AG04450 (cell line): Measurements from ENCODE around the gene PROS1. TPM values are rescaled to one million over a fixed set of nuclear protein-coding genes. Genes with fewer than 3 reads are reported as not detected.
"Not testable (repeated sequence)": the region's sequence is repeated elsewhere in the genome, so short reads cannot be mapped to it uniquely, and the experiment has no call there.

Source experiments
- CTCF ChIA-PET: fragments of 300-600, 350-600 bp; formaldehyde crosslinking; extraction: SDS; loops from one replicate; lab custom pipeline; 2022; ENCODE audit warnings: antibody characterized with exemption, inconsistent platforms; lab: Charles Lee
- POLR2A ChIA-PET: fragments of 350-600 bp; formaldehyde crosslinking; extraction: SDS; loops from one replicate; lab custom pipeline; 2021; ENCODE audit warnings: antibody characterized with exemption, inconsistent platforms; lab: Yijun Ruan, JAX
- DNase-seq: peaks from one replicate; pipeline ENCODE4 v3.0.0-alpha.2; 2011; ENCODE audit warnings: low read depth, low spot score
- H3K27ac ChIP-seq: one replicate; pipeline ENCODE4 v1.5.1; 2012; ENCODE audit warnings: low read depth, low read length, control low read depth
- H3K27me3 ChIP-seq: one replicate; pipeline ENCODE4 v1.6.0; 2012; ENCODE audit warnings: low read length; ENCODE audit not compliant: control insufficient read depth, insufficient read depth
- H3K4me3 ChIP-seq: 2 replicates; pipeline ENCODE4 v1.5.1; 2011; ENCODE audit warnings: mild to moderate bottlenecking, low read depth, low read length, control low read depth
- H3K9me3 ChIP-seq: 2 replicates; pipeline ENCODE4 v1.5.1; 2012; ENCODE audit warnings: low read length; ENCODE audit not compliant: control insufficient read depth, insufficient read depth
- polyA plus RNA-seq: library from polyadenylated mRNA; depleted of rRNA; stranded (reverse); fragments of >200 nt; gene quantifications from 2 replicates; pipeline ENCODE4 v1.2.3, GENCODE V29; 2011
- TF ChIP-seq, protein P1 (sequence below): IDR thresholded peaks from 2 replicates; pipeline ENCODE4 v1.5.1; 2011; ENCODE audit warnings: low read depth, low read length, control low read depth, inconsistent platforms

PROS1 gene
- polyA plus RNA-seq, 1 experiment, result 11.5 TPM

GRCh38 chr3:93983408-93983807, 9.7 kb upstream of the PROS1 start:
- no peaks in the 10 kb centered on the region; the same call in 1 of the 2 replicates for H3K9me3 ChIP-seq
- H3K4me3 ChIP-seq, result no peak overlapping the region
- TF ChIP-seq, protein P1, sequence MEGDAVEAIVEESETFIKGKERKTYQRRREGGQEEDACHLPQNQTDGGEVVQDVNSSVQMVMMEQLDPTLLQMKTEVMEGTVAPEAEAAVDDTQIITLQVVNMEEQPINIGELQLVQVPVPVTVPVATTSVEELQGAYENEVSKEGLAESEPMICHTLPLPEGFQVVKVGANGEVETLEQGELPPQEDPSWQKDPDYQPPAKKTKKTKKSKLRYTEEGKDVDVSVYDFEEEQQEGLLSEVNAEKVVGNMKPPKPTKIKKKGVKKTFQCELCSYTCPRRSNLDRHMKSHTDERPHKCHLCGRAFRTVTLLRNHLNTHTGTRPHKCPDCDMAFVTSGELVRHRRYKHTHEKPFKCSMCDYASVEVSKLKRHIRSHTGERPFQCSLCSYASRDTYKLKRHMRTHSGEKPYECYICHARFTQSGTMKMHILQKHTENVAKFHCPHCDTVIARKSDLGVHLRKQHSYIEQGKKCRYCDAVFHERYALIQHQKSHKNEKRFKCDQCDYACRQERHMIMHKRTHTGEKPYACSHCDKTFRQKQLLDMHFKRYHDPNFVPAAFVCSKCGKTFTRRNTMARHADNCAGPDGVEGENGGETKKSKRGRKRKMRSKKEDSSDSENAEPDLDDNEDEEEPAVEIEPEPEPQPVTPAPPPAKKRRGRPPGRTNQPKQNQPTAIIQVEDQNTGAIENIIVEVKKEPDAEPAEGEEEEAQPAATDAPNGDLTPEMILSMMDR, result no peak
- no peak overlapping the region for H3K27ac ChIP-seq
- no peak for DNase-seq
- ChIA-PET POLR2A (no interaction called here), CTCF (interaction anchor here (0.7 kb wide), 1 partner anchor 19 kb away, joined by 3 read pairs; no protein-coding TSS in a partner anchor)
- H3K27me3 ChIP-seq, result no peaks in the 10 kb centered on the region

DNA sequence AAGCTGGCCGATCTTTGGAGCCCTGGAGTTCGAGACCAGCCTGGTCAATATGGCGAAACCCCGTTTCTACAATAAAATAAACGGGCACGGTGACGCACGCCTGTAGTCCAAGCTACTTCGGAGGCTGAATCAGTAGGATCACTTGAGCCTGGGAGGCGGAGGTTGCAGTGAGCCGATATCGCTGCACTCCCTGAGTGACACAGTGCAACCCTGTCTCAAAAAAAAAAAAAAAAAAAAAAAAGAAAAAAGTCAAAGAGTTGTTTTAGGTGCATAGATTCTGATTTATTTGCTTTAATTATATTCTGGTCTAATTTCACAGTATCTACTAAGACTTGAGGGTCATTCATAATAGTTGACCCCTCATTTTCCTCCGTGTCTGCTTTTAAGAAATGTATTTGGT, 8.0 kb upstream of the PROS1 start:
- Histone ChIP-seq H3K27ac (no peak overlapping the region), H3K4me3 (no peak overlapping the region), H3K9me3 (no peaks in the 10 kb centered on the region; the same call in 1 of the 2 replicates), H3K27me3 (no peaks in the 10 kb centered on the region)
- ChIA-PET POLR2A (no interaction called here), CTCF (interaction anchor here (0.9 to 1.5 kb wide), 2 partner anchors 23 to 88 kb away, joined by 5 read pairs; no protein-coding TSS in a partner anchor)
- DNase-seq, result no peak
- TF ChIP-seq, protein P1, result no peak

GRCh38 chr3:93979850-93980676, 6.4 kb upstream of the PROS1 start, which contains the start of gene ARL13B:
ARL13B (plus strand) TSS chr3:93980155; CDS start chr3:93980424, 269 bp downstream.
- Histone ChIP-seq H3K27ac (peak within 1 kb of the TSS; percentile 97), H3K9me3 (no peaks in the 10 kb centered on the region; the same call in 1 of the 2 replicates), H3K4me3 (peak within 1 kb of the TSS; percentile 86), H3K27me3 (no peaks in the 10 kb centered on the region)
- DNase-seq, result peak; percentile 93
- CTCF ChIA-PET, result interaction anchor here (1.0 to 1.5 kb wide), 2 partner anchors 25 to 90 kb away, joined by 5 to 6 read pairs; no protein-coding TSS in a partner anchor
- TF ChIP-seq, protein P1, result no peak
- POLR2A ChIA-PET, result interaction anchor here (0.8 to 1.0 kb wide), 2 partner anchors 8 to 83 kb away, joined by 7 to 12 read pairs; partner anchors contain the start of genes DHFR2 and NSUN3

DNA sequence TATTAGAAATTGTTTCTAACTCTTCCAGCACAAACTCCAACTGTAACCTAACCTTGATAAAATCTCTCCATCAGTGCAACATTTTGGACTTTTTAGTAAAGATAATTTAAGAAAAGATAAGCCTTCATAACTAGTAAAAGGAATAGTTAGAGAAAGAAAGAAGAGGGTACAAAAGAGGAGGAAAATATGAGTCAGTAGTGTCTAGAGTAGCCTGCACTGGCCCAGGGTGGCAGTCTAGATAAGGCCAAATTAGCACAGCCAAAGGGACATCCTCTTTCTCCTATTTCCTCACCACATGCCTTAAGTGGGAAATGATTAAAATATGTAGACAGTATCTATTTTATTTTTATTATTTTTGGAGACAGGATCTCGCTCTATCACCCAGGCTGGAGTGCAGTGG, 3.7 kb downstream of the PROS1 start:
- TF ChIP-seq, protein P1, result no peak
- ChIA-PET CTCF (no interaction called here), POLR2A (no interaction called here)
- Histone ChIP-seq H3K4me3 (no peak overlapping the region), H3K27me3 (no peaks in the 10 kb centered on the region), H3K9me3 (no peaks in the 10 kb centered on the region), H3K27ac (no peak overlapping the region)
- no peak for DNase-seq

DNA sequence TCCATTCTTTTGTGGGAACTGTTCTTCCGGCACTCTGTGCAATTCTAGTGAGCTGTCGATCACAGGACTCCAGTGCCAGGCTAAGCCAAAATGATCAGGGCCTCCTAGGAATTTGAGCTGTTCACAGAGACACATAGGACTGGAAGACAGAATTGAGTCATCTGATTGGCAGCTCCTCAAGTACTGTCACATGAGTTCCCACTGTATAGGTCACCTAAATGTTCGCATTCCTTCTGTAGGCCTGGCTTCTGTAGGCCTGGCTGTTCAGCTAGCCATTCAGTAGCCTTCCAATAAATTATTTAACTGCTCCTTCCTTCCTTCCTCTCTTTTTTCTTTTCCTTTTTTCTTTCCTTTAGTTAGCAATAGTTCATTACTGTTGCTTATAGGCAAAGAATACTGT, 4.3 kb downstream of the PROS1 start:
- CTCF ChIA-PET, result no interaction called here
- TF ChIP-seq, protein P1, result no peak
- POLR2A ChIA-PET, result no interaction called here
- Histone ChIP-seq H3K27ac (no peak overlapping the region), H3K27me3 (no peaks in the 10 kb centered on the region), H3K4me3 (no peak overlapping the region), H3K9me3 (no peaks in the 10 kb centered on the region)
- DNase-seq, result no peak

- H3K27me3 ChIP-seq, CTCF ChIA-PET, POLR2A ChIA-PET, DNase-seq, H3K4me3 ChIP-seq, H3K27ac ChIP-seq, H3K9me3 ChIP-seq: not testable (repeated sequence)
These were observed 8.6 kb downstream of the PROS1 start for GRCh38 chr3:93965106-93965505.
